ENCODE measurements around the gene NMBR. TPM values are rescaled to one million over a fixed set of nuclear protein-coding genes. Genes with fewer than 3 reads are reported as not detected.

The NMBR gene
- total RNA-seq, 1 donor from 2014 or later: not detected

DNA sequence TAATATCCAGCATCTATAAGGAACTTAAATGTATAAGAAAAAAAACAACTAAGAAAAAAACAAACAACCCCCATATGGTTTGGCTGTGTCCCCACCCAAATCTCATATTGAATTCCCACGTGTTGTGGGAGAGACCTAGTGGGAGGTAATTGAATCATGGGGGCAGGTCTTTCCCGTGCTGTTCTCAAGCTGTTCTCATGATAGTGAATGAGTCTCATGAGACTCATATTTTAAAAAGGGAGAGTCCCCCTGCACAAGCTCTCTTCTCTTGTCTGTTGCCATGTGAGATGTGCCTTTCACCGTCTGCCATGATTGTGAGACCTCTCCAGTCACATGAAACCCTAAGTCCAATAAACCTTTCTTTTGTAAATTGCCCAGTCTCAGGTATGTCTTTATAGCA lies 119.8 kb downstream of the NMBR start:
- no peaks in the 10 kb centered on the region for H3K9me3 Mint-ChIP-seq (ENCODE audit: unreplicated experiment)
- no peak overlapping the region for H3K27ac Mint-ChIP-seq (ENCODE audit: unreplicated experiment)
- H3K36me3 Mint-ChIP-seq (ENCODE audit: low read depth, unreplicated experiment): no peaks in the 10 kb centered on the region
- TF ChIP-seq, protein P1, sequence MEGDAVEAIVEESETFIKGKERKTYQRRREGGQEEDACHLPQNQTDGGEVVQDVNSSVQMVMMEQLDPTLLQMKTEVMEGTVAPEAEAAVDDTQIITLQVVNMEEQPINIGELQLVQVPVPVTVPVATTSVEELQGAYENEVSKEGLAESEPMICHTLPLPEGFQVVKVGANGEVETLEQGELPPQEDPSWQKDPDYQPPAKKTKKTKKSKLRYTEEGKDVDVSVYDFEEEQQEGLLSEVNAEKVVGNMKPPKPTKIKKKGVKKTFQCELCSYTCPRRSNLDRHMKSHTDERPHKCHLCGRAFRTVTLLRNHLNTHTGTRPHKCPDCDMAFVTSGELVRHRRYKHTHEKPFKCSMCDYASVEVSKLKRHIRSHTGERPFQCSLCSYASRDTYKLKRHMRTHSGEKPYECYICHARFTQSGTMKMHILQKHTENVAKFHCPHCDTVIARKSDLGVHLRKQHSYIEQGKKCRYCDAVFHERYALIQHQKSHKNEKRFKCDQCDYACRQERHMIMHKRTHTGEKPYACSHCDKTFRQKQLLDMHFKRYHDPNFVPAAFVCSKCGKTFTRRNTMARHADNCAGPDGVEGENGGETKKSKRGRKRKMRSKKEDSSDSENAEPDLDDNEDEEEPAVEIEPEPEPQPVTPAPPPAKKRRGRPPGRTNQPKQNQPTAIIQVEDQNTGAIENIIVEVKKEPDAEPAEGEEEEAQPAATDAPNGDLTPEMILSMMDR (IDR thresholded peaks at IDR 0.05; ENCODE audit: unreplicated experiment): no peak
- H3K27me3 Mint-ChIP-seq (ENCODE audit: unreplicated experiment): no peaks in the 10 kb centered on the region
- no peak for DNase-seq (ENCODE audit: low spot score)
- H3K4me1 Mint-ChIP-seq (ENCODE audit: unreplicated experiment): no peaks in the 10 kb centered on the region
- no peak overlapping the region for H3K4me3 Mint-ChIP-seq (ENCODE audit: unreplicated experiment)

GRCh38 chr6:142026471-142026870 lies 120.5 kb downstream of the NMBR start:
- no peak overlapping the region for H3K4me3 Mint-ChIP-seq (ENCODE audit: unreplicated experiment)
- no peaks in the 10 kb centered on the region for H3K9me3 Mint-ChIP-seq (ENCODE audit: unreplicated experiment)
- no peaks in the 10 kb centered on the region for H3K4me1 Mint-ChIP-seq (ENCODE audit: unreplicated experiment)
- H3K36me3 Mint-ChIP-seq (ENCODE audit: low read depth, unreplicated experiment): no peaks in the 10 kb centered on the region
- H3K27ac Mint-ChIP-seq (ENCODE audit: unreplicated experiment): no peak overlapping the region
- TF ChIP-seq, protein P1 (IDR thresholded peaks at IDR 0.05; ENCODE audit: unreplicated experiment): no peak
- no peak for DNase-seq (ENCODE audit: low spot score)
- no peaks in the 10 kb centered on the region for H3K27me3 Mint-ChIP-seq (ENCODE audit: unreplicated experiment)

Other genes with a start within 250 kb of the NMBR start
- not detected for gene GJE1, start 14.2 kb downstream of the NMBR start, total RNA-seq (ENCODE audit: unreplicated experiment)
- 36.6 TPM for gene VTA1, start 141 bp upstream of the NMBR start, total RNA-seq (ENCODE audit: unreplicated experiment)
- 8.8 TPM for gene ADGRG6, start 154.9 kb upstream of the NMBR start, total RNA-seq (ENCODE audit: unreplicated experiment)

Measured in endothelial cell (in vitro differentiated cells).